Parathyroid adenoma (tissue), 2 donors: ENCODE measurements around the gene CALD1.

Experiments
- H2AFZ ChIP-seq: fragments of 300-600 bp; sonication (generic); one replicate; pipeline ENCODE4 v1.7.0; 2017; ENCODE audit warnings: antibody characterized with exemption, mild to moderate bottlenecking
- H3K27ac ChIP-seq: fragments of 300-600 bp; sonication (generic); one replicate; pipeline ENCODE4 v1.7.0; 2017
- H3K27me3 ChIP-seq: fragments of 300-600 bp; sonication (generic); one replicate; pipeline ENCODE4 v1.7.0; 2017; ENCODE audit warnings: low read length; ENCODE audit not compliant: control insufficient read depth, insufficient read depth
- H3K36me3 ChIP-seq: fragments of 300-600 bp; sonication (generic); one replicate; pipeline ENCODE4 v1.7.0; 2017; ENCODE audit warnings: low read length; ENCODE audit not compliant: control insufficient read depth, insufficient read depth
- H3K4me1 ChIP-seq: fragments of 300-600 bp; sonication (generic); one replicate; pipeline ENCODE4 v1.7.0; 2017; ENCODE audit warnings: control low read depth
- H3K4me2 ChIP-seq: fragments of 300-600 bp; sonication (generic); one replicate; pipeline ENCODE4 v1.7.0; 2017; ENCODE audit warnings: low read length
- H3K4me3 ChIP-seq: fragments of 300-600 bp; sonication (generic); one replicate; pipeline ENCODE4 v1.7.0; 2017; ENCODE audit warnings: low read depth, low read length
- H3K79me2 ChIP-seq: fragments of 300-600 bp; sonication (generic); one replicate; pipeline ENCODE4 v1.7.0; 2017; ENCODE audit warnings: control low read depth
- H3K9ac ChIP-seq: fragments of 300-600 bp; sonication (generic); one replicate; pipeline ENCODE4 v1.7.0; 2017; ENCODE audit warnings: mild to moderate bottlenecking
- H3K9me3 ChIP-seq: fragments of 300-600 bp; sonication (generic); one replicate; pipeline ENCODE4 v1.7.0; 2017; ENCODE audit warnings: low read length; ENCODE audit not compliant: control insufficient read depth
- CTCF ChIP-seq: fragments of 300-600 bp; sonication (generic); IDR thresholded peaks from one replicate; pipeline ENCODE4 v1.7.0; 2017; ENCODE audit warnings: antibody characterized with exemption, mild to moderate bottlenecking
- donor health status: primary hyperparathyroidism.

The CALD1 gene

GRCh38 chr7:134891262-134891695 is 111.8 kb downstream of the CALD1 start:
- no peaks in the 10 kb centered on the region for H3K9me3 ChIP-seq
- peak overlapping the region; percentile 54 for H3K4me2 ChIP-seq
- no peaks in the 10 kb centered on the region for H3K79me2 ChIP-seq
- H3K4me1 ChIP-seq = peaks cover 7% of the 10 kb centered on the region
- H3K4me3 ChIP-seq = peak overlapping the region; percentile 20
- H3K27ac ChIP-seq = peak overlapping the region; percentile 34
- no peaks in the 10 kb centered on the region for H3K36me3 ChIP-seq
- H3K9ac ChIP-seq = no peak overlapping the region
- H2AFZ ChIP-seq = peak overlapping the region; percentile 80
- TF ChIP-seq CTCF = no peak
- H3K27me3 ChIP-seq = no peaks in the 10 kb centered on the region

GRCh38 chr7:134891696-134892678 is 112.6 kb downstream of the CALD1 start:
- Histone ChIP-seq H3K4me3 (peak overlapping the region; percentile 20), H3K27ac (peak overlapping the region; percentile 34), H3K4me1 (peaks cover 7% of the 10 kb centered on the region), H3K27me3 (no peaks in the 10 kb centered on the region), H3K79me2 (no peaks in the 10 kb centered on the region), H3K9me3 (no peaks in the 10 kb centered on the region), H3K36me3 (no peaks in the 10 kb centered on the region), H3K9ac (no peak overlapping the region), H3K4me2 (peak overlapping the region; percentile 54), H2AFZ (peak overlapping the region; percentile 80)
- TF ChIP-seq CTCF = no peak

DNA sequence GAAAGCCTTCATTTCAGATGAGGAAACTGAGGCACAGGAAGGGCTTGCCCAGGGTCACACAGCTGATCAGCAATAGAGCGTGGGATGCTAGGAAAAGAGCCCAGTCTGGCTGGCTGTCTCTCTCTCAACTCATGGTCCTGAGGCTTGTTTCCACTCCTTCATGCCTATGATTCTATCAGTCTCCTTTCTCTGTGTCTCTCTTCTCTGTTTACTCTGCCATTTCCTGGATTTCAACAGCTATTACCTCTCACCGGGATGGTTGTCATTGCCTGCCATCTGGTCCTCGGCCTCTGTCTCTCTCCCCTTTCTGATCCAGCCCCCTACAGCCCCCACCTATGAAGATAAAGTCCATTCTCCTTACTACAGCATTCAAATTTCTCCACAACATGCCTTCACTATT is 113.5 kb downstream of the CALD1 start:
- Histone ChIP-seq H2AFZ (no peak overlapping the region), H3K4me2 (no peak overlapping the region), H3K9ac (no peak overlapping the region), H3K27ac (no peak overlapping the region), H3K27me3 (no peaks in the 10 kb centered on the region), H3K36me3 (no peaks in the 10 kb centered on the region), H3K4me3 (no peak overlapping the region), H3K9me3 (no peaks in the 10 kb centered on the region), H3K79me2 (no peaks in the 10 kb centered on the region), H3K4me1 (peaks cover 7% of the 10 kb centered on the region)
- no peak for TF ChIP-seq CTCF

DNA sequence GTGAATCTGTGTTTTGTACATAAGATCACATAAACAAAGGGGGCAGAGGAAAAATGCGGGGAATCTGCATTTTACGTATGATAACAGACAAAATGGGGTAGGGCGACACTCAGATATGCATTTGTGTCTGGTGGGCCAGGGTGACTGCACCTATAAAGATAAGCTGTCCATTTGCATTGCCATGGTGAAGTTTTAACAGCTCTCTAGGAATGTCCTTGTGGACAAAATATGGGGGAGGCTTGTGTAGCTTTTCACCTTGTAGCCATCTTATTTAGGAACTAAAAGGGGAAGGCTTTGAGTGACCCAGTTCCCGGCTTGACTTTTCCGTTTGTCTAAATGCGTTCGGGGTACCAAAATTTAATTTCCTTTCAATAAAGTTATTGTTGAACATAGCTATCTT is 114.5 kb downstream of the CALD1 start:
- Histone ChIP-seq H3K4me3 (no peak overlapping the region), H3K9me3 (no peaks in the 10 kb centered on the region), H3K27me3 (no peaks in the 10 kb centered on the region), H3K36me3 (no peaks in the 10 kb centered on the region), H2AFZ (no peak overlapping the region), H3K4me2 (no peak overlapping the region), H3K4me1 (peaks cover 7% of the 10 kb centered on the region), H3K79me2 (no peaks in the 10 kb centered on the region), H3K9ac (no peak overlapping the region), H3K27ac (no peak overlapping the region)
- TF ChIP-seq CTCF = no peak
